Raji (cell line): Measurements from ENCODE around the gene HMGA1.
A peak's percentile ranks its signal among the peaks of the same experiment; 100 is the strongest.

Source experiments
- POLR2A ChIP-seq: IDR thresholded peaks from 2 replicates; pipeline ENCODE4 v1.6.1; 2011; ENCODE audit warnings: low read depth, low read length, control low read depth; ENCODE audit not compliant: insufficient read depth

The HMGA1 gene

DNA sequence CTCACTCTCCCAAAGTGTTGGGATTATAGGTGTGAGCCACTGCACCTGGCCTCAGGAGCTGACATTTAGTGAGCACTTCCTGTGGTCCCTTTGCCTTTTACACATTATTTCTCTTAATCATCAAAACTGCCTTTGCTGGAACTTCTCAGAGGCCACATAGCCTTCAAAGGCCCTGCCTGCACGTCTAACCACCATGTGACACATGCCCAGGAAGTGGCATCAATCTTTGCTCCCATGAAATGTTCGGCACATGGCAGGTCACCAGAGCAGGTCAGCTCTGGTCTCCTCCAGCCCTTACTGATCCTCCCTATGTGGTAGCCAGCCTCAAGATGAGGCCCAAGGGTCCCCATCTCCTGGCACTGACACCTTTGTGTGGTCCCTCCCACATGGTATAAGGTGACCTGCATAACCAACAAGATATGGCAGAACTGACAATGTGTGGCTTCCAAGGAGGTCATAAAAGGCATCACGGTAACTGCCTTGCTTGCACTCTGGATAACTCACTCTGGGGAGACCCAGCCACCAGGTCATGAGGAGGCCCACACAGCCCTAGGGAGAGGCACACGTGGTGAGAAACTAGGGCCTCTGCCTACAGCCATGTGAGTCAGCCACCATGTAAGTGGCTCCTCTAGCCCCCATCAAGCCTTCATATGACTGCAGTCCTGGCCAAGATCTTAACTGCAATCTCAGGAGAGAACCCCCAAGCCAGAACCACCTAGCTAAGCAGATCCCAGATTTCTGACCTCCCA, 28.8 kb upstream of the HMGA1 start:
- TF ChIP-seq POLR2A: no peak

DNA sequence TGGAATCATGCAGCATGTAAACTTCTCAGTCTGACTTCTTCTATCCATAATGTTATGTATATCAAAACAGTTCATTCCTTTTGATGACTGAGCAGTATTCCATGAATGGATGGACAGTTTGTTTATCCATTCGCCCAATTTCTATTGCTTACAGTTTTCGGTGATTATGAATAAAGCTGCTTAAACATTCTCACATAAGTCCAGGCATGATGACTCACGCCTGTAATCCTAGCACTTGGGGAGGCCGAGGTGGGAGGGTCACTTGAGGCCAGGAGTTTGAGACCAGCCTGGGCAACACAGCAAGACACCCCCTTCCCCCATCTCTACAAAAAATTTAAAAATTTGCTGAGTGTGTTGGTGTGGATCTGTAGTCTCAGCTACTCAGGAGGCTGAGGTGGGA, 22.9 kb upstream of the HMGA1 start:
- TF ChIP-seq POLR2A: no peak

DNA sequence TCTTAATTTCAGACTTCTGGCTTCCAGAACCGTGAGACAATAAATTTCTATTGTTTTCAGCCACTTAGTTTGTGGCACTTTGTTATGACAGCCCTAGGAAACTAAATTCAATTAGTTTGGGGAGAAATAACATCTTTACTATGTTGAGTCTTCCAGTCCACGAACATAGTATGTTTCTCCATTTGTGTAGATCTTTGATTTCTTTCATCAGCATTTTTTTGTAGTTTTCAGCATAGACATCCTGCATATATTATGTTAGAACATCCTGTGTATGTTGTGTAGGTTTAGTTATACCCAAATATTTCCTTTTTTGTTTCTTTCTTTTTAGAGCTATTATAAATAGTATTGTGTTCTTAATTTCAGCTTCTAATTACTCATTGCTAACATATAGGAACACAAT, 18.0 kb upstream of the HMGA1 start:
- no peak for TF ChIP-seq POLR2A

DNA sequence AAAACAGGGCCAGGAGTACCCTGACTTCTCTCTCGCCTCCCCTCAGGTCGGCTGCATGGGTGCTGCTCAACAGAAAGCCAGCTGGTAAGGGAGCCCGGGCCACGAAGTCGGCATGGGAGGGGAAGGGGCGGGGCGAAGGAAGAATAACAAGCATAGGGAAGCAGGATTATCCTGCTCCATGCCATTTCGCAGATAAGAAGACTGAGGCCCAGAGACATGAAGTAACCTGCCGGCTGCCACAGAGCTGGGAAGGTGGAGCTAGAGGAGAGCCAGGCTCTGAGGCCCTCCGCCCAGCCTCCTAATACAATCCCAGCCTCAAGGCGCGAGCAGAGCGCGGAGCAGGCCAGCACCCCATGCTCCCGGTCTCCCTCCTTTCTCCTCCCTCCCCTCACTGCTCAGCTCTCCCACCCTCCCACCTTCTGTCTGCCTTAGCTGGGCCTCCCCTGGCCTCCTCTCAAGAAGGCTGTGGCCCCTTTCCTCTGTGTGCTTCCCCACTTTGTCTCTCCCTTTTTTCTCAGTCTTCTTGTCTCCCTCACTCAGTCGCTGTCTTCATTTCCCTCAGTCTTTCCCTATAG, 13.2 kb upstream of the HMGA1 start:
- no peak for TF ChIP-seq POLR2A

GRCh38 chr6:34223956-34224940, 12.4 kb upstream of the HMGA1 start:
- TF ChIP-seq POLR2A: peak; percentile 92

GRCh38 chr6:34225551-34225950, 11.1 kb upstream of the HMGA1 start:
- no peak for TF ChIP-seq POLR2A

DNA sequence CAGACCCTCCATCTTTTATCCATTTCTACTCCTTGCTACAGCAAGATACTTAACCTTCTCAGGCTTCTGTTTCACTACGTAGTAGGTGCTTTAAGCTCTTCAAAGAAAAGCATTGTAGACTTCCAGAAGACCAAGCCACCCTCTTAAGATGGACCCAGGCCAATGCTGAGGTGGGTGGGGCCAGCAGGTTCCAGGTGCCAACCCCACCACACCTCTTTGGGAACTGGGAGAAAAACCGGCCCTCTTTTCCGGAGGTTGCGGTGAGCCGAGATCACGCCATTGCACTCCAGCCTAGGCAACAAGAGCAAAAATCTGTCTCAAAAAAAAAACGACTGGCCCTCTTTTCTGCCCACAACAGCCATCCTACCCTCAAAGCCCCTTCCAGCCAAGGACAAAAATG, 10.6 kb upstream of the HMGA1 start:
- no peak for TF ChIP-seq POLR2A

- TF ChIP-seq POLR2A: no peak
These were observed 9.7 kb upstream of the HMGA1 start for GRCh38 chr6:34226731-34227586.

- no peak for TF ChIP-seq POLR2A
These were observed 8.8 kb upstream of the HMGA1 start for GRCh38 chr6:34227761-34228421.

- TF ChIP-seq POLR2A: no peak
These were observed 6.8 kb upstream of the HMGA1 start for GRCh38 chr6:34229877-34230276.

GRCh38 chr6:34230653-34231371, 5.9 kb upstream of the HMGA1 start:
- no peak for TF ChIP-seq POLR2A

GRCh38 chr6:34231566-34232336, 4.9 kb upstream of the HMGA1 start:
- TF ChIP-seq POLR2A: no peak

DNA sequence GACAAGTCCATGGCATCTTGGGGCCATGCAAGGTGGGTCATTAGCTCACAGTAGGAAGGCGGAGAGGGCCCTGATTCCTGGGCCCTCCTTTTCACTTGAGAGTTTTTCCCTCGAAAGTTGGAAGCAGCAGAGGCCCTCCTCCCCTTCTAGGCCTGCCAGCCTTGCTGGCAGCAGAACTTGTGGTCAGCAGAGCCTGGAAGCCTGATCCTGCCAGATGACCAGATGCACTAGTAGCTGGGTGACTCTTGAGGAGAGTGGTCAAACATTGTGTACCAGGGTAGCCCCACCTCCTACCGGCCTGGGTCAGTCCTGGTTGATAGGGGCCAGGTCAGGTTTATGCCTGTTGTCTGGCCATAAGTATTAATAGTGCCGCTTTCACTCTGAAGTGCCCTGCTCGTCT, 3.8 kb upstream of the HMGA1 start:
- TF ChIP-seq POLR2A: no peak; the same call in 1 of the 2 replicates

DNA sequence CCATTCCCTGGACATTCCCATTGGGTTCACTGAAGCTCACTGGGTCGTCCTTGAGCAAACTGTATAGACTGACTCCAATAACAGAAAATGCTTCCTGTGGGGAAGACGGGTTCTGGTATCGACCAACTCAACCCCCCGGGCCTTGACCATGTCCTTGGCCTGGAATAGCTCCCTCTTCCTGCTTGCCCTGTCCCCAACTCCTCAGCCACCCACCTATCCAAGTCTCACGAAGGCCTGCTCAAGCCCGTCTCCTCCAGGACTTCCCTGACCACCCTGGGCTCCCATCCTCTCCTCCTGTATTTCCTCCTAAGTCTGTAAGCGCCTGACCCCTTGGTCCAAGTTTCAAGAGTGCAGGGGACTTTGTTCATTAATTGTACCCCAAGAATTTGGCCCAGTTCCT, 2.8 kb upstream of the HMGA1 start:
- 0 out of 2 replicates have a peak, but pooled peaks have one; percentile 7 for TF ChIP-seq POLR2A
